SK-N-SH treated with all-trans-retinoic acid at 6 μM for 48 hours (cell line): ENCODE data around the gene CDH4.

ENCODE experiments used
- ATAC-seq: fragments of 200-7000 bp; cut with Tn5 transposase; 3 replicates; pipeline ENCODE4 v1.9.1; 2020; ENCODE audit warnings: mild to moderate bottlenecking, moderate library complexity
- ARNTL ChIP-seq: fragments of 450-650 bp; formaldehyde crosslinking; IDR thresholded peaks from 2 replicates; pipeline ENCODE4 v1.5.0; 2020; ENCODE audit warnings: low read depth, mild to moderate bottlenecking, moderate library complexity, borderline replicate concordance
- BACH2 ChIP-seq: fragments of 250-450 bp; sonication (Bioruptor Pico); IDR thresholded peaks from 2 replicates; pipeline ENCODE4 v1.9.0; 2021; ENCODE audit warnings: mild to moderate bottlenecking, borderline replicate concordance
- CREB5 ChIP-seq: fragments of 250-450 bp; sonication (Bioruptor Pico); IDR thresholded peaks from 2 replicates; pipeline ENCODE4 v1.5.1; 2020; ENCODE audit warnings: low read depth, mild to moderate bottlenecking, moderate library complexity
- CSDC2 ChIP-seq: fragments of 250-450 bp; sonication (Bioruptor Pico); IDR thresholded peaks from 2 replicates; pipeline ENCODE4 v1.5.0; 2020; ENCODE audit warnings: mild to moderate bottlenecking, moderate library complexity
- ESRRG ChIP-seq: fragments of 250-450 bp; sonication (Bioruptor Pico); IDR thresholded peaks from 2 replicates; pipeline ENCODE4 v1.6.1; 2021; ENCODE audit warnings: mild to moderate bottlenecking
- ISL1 ChIP-seq: fragments of 250-450 bp; sonication (Bioruptor Pico); IDR thresholded peaks from 2 replicates; pipeline ENCODE4 v2.1.2; 2022; ENCODE audit warnings: mild to moderate bottlenecking, moderate library complexity
- OSR1 ChIP-seq: fragments of 250-450 bp; sonication (Bioruptor Pico); IDR thresholded peaks from 2 replicates; pipeline ENCODE4 v1.8.0; 2022; ENCODE audit warnings: moderate library complexity, mild to moderate bottlenecking, inconsistent platforms
- PPARA ChIP-seq: fragments of 250-450 bp; sonication (Bioruptor Pico); IDR thresholded peaks from 2 replicates; pipeline ENCODE4 v1.5.0; 2020; ENCODE audit warnings: mild to moderate bottlenecking, borderline replicate concordance
- TCF4 ChIP-seq: fragments of 250-450 bp; sonication (Bioruptor Pico); IDR thresholded peaks from 2 replicates; pipeline ENCODE4 v1.8.0; 2021; ENCODE audit warnings: mild to moderate bottlenecking, moderate library complexity, borderline replicate concordance
- TOX ChIP-seq: fragments of 250-450 bp; sonication (Bioruptor Pico); IDR thresholded peaks from 2 replicates; pipeline ENCODE4 v1.8.0; 2021; ENCODE audit warnings: mild to moderate bottlenecking, moderate library complexity, borderline replicate concordance
- TSHZ2 ChIP-seq: fragments of 250-450 bp; sonication (Bioruptor Pico); IDR thresholded peaks from 2 replicates; pipeline ENCODE4 v1.5.0; 2020; ENCODE audit warnings: mild to moderate bottlenecking, moderate library complexity
- ZC3H10 ChIP-seq: fragments of 250-450 bp; sonication (Bioruptor Pico); IDR thresholded peaks from 2 replicates; pipeline ENCODE4 v1.5.1; 2021; ENCODE audit warnings: mild to moderate bottlenecking, moderate library complexity
- ZFP3 ChIP-seq: fragments of 250-450 bp; sonication (Bioruptor Pico); IDR thresholded peaks from 2 replicates; pipeline ENCODE4 v1.5.0; 2020; ENCODE audit warnings: mild to moderate bottlenecking, moderate library complexity
- ZFP30 ChIP-seq: fragments of 450-650 bp; formaldehyde crosslinking; IDR thresholded peaks from 2 replicates; pipeline ENCODE4 v1.5.0; 2022; ENCODE audit warnings: mild to moderate bottlenecking, moderate library complexity
- ZNF565 ChIP-seq: fragments of 450-650 bp; formaldehyde crosslinking; conservative IDR thresholded peaks from 2 replicates; pipeline ENCODE4 v1.5.0; 2020; ENCODE audit warnings: low read depth, mild to moderate bottlenecking, moderate library complexity
- ZNF70 ChIP-seq: fragments of 450-650 bp; formaldehyde crosslinking; IDR thresholded peaks from 2 replicates; pipeline ENCODE4 v1.5.0; 2020; ENCODE audit warnings: mild to moderate bottlenecking, moderate library complexity
- ZNF8 ChIP-seq: fragments of 450-650 bp; formaldehyde crosslinking; IDR thresholded peaks from 2 replicates; pipeline ENCODE4 v1.5.0; 2020; ENCODE audit warnings: mild to moderate bottlenecking, moderate library complexity
- TF ChIP-seq, protein P1 (sequence below): fragments of 250-450 bp; sonication (Bioruptor Pico); IDR thresholded peaks from 2 replicates; pipeline ENCODE4 v1.5.1; 2021; ENCODE audit warnings: mild to moderate bottlenecking, moderate library complexity
- TF ChIP-seq, protein P2 (sequence below): fragments of 250-450 bp; sonication (Bioruptor Pico); IDR thresholded peaks from 2 replicates; pipeline ENCODE4 v1.8.0; 2020; ENCODE audit warnings: mild to moderate bottlenecking, moderate library complexity, borderline replicate concordance
- TF ChIP-seq, protein P3 (sequence below): fragments of 250-450 bp; sonication (Bioruptor Pico); IDR thresholded peaks from 2 replicates; pipeline ENCODE4 v1.8.0; 2021; ENCODE audit warnings: low read depth, mild to moderate bottlenecking, moderate library complexity, borderline replicate concordance

Gene CDH4

DNA sequence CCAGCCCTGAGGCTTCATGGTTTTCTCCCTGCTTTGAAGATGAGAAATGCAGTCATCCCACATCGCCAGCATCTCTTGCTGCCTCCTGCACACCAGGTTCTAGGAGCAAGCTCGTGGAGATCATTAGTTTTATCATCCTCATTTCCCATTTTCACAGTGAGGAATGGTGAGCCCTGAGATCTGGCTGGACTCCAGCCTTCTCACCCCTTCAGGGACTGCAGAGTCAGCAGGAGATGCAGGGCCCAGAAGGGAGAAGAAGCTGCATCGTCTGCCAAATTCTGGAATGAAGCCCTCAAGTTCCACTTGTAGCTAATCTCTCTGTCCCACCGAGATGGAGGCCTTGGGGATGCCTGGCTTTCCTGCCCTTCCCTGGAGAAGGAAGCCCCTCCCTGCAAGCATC lies 596.8 kb downstream of the CDH4 start:
- ATAC-seq: no peak
- TF ChIP-seq ZFP3 (CRISPR knock-in tag) (no peak), TCF4 (CRISPR knock-in tag) (no peak), TOX (CRISPR knock-in tag) (no peak), CSDC2 (CRISPR knock-in tag) (no peak), ZNF565 (CRISPR knock-in tag) (no peak), ZFP30 (no peak), BACH2 (CRISPR knock-in tag) (no peak), ARNTL (CRISPR knock-in tag) (no peak), ZNF8 (CRISPR knock-in tag) (no peak), ZC3H10 (CRISPR knock-in tag) (no peak), ESRRG (CRISPR knock-in tag) (no peak), TSHZ2 (CRISPR knock-in tag) (no peak), ZNF70 (no peak), OSR1 (CRISPR knock-in tag) (no peak)
- TF ChIP-seq, protein P1, sequence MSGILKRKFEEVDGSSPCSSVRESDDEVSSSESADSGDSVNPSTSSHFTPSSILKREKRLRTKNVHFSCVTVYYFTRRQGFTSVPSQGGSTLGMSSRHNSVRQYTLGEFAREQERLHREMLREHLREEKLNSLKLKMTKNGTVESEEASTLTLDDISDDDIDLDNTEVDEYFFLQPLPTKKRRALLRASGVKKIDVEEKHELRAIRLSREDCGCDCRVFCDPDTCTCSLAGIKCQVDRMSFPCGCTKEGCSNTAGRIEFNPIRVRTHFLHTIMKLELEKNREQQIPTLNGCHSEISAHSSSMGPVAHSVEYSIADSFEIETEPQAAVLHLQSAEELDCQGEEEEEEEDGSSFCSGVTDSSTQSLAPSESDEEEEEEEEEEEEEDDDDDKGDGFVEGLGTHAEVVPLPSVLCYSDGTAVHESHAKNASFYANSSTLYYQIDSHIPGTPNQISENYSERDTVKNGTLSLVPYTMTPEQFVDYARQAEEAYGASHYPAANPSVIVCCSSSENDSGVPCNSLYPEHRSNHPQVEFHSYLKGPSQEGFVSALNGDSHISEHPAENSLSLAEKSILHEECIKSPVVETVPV (CRISPR knock-in tag): no peak
- TF ChIP-seq, protein P2, sequence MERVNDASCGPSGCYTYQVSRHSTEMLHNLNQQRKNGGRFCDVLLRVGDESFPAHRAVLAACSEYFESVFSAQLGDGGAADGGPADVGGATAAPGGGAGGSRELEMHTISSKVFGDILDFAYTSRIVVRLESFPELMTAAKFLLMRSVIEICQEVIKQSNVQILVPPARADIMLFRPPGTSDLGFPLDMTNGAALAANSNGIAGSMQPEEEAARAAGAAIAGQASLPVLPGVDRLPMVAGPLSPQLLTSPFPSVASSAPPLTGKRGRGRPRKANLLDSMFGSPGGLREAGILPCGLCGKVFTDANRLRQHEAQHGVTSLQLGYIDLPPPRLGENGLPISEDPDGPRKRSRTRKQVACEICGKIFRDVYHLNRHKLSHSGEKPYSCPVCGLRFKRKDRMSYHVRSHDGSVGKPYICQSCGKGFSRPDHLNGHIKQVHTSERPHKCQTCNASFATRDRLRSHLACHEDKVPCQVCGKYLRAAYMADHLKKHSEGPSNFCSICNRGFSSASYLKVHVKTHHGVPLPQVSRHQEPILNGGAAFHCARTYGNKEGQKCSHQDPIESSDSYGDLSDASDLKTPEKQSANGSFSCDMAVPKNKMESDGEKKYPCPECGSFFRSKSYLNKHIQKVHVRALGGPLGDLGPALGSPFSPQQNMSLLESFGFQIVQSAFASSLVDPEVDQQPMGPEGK (CRISPR knock-in tag): no peak
- TF ChIP-seq, protein P3, sequence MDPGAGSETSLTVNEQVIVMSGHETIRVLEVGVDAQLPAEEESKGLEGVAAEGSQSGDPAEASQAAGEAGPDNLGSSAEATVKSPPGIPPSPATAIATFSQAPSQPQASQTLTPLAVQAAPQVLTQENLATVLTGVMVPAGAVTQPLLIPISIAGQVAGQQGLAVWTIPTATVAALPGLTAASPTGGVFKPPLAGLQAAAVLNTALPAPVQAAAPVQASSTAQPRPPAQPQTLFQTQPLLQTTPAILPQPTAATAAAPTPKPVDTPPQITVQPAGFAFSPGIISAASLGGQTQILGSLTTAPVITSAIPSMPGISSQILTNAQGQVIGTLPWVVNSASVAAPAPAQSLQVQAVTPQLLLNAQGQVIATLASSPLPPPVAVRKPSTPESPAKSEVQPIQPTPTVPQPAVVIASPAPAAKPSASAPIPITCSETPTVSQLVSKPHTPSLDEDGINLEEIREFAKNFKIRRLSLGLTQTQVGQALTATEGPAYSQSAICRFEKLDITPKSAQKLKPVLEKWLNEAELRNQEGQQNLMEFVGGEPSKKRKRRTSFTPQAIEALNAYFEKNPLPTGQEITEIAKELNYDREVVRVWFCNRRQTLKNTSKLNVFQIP (CRISPR knock-in tag): no peak
- TF ChIP-seq, all 23 proteins: peak for 0

- no peak for ATAC-seq
- TF ChIP-seq TOX (CRISPR knock-in tag) (no peak), ZFP30 (no peak), ZC3H10 (CRISPR knock-in tag) (no peak), PPARA (no peak), ISL1 (CRISPR knock-in tag) (no peak), ESRRG (CRISPR knock-in tag) (no peak), ARNTL (CRISPR knock-in tag) (no peak), CREB5 (no peak)
- TF ChIP-seq, protein P2 (CRISPR knock-in tag): no peak
- TF ChIP-seq, all 23 proteins: peak for 0
Measured at GRCh38 chr20:61849376-61849775, 597.3 kb downstream of the CDH4 start.
